Left ventricle myocardium inferior (tissue), 1 donor: Measurements from ENCODE around the gene CCDC136. TPM values are rescaled to one million over a fixed set of nuclear protein-coding genes. Genes with fewer than 3 reads are reported as not detected.

ENCODE experiments used
- DNase-seq: peaks from one replicate; pipeline ENCODE4 v3.0.0-alpha.2; 2020
- H3K27ac ChIP-seq: fragments of 200-600 bp; replicated peaks from 2 replicates; pipeline ENCODE4 v1.8.0; 2021
- H3K27me3 ChIP-seq: fragments of 200-600 bp; 2 replicates; pipeline ENCODE4 v1.8.0; 2021; ENCODE audit warnings: low read depth
- H3K36me3 ChIP-seq: fragments of 200-600 bp; 2 replicates; pipeline ENCODE4 v1.8.0; 2021
- H3K4me1 ChIP-seq: fragments of 200-600 bp; 2 replicates; pipeline ENCODE4 v1.8.0; 2021
- H3K4me3 ChIP-seq: fragments of 200-600 bp; 2 replicates; pipeline ENCODE4 v1.8.0; 2021; ENCODE audit warnings: mild to moderate bottlenecking, moderate library complexity
- H3K9me3 ChIP-seq: fragments of 200-600 bp; replicated peaks from 2 replicates; pipeline ENCODE4 v1.8.0; 2021
- intact Hi-C: fragments of 100-400 bp; cut with micrococcal nuclease; formaldehyde crosslinking; loops from one replicate; pipeline ENCODE4 v1.11.0; 2022
- total RNA-seq: library from RNA; stranded (reverse); fragmentation: NEBNext Ultra II Directional; extraction: Animal tissue kit (Norgen Biotek cat#: 25700); gene quantifications from one replicate; pipeline ENCODE4 v1.2.1, GENCODE V29; 2021
- TF ChIP-seq, protein P1 (sequence below): fragments of 200-600 bp; IDR thresholded peaks from 2 replicates; pipeline ENCODE4 v1.8.0; 2021; ENCODE audit warnings: antibody characterized with exemption, mild to moderate bottlenecking, borderline replicate concordance
- donor health status: DM: no; HTN: yes; CAD: no; lungs with severe emphysema.

CCDC136 gene
- total RNA-seq, 1 donor from 2014 or later = 8.2 TPM

DNA sequence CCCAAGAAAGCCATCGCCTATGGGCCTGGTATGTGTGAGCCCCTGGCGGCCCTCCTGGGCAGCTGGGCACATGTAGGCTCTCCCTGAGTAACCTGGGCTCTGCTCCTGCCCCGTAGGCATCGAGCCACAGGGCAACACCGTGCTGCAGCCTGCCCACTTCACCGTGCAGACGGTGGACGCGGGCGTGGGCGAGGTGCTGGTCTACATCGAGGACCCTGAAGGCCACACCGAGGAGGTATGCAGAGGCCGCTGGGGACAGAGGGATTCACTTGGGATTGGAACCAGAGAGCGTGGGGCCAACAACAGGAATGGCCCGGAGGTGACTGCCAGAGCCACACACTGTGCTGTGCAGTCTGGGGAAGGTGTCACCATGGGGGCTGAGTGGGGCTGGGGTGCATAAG is 45.8 kb downstream of the CCDC136 start:
- Histone ChIP-seq H3K27me3 (no peaks in the 10 kb centered on the region), H3K9me3 (no peaks in the 10 kb centered on the region), H3K36me3 (peaks cover 78% of the 10 kb centered on the region), H3K27ac (peak overlapping the region; percentile 96), H3K4me1 (peaks cover 84% of the 10 kb centered on the region), H3K4me3 (no peak overlapping the region)
- TF ChIP-seq, protein P1, sequence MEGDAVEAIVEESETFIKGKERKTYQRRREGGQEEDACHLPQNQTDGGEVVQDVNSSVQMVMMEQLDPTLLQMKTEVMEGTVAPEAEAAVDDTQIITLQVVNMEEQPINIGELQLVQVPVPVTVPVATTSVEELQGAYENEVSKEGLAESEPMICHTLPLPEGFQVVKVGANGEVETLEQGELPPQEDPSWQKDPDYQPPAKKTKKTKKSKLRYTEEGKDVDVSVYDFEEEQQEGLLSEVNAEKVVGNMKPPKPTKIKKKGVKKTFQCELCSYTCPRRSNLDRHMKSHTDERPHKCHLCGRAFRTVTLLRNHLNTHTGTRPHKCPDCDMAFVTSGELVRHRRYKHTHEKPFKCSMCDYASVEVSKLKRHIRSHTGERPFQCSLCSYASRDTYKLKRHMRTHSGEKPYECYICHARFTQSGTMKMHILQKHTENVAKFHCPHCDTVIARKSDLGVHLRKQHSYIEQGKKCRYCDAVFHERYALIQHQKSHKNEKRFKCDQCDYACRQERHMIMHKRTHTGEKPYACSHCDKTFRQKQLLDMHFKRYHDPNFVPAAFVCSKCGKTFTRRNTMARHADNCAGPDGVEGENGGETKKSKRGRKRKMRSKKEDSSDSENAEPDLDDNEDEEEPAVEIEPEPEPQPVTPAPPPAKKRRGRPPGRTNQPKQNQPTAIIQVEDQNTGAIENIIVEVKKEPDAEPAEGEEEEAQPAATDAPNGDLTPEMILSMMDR = no peak
- DNase-seq = no peak
- intact Hi-C loops = no loop called here

DNA sequence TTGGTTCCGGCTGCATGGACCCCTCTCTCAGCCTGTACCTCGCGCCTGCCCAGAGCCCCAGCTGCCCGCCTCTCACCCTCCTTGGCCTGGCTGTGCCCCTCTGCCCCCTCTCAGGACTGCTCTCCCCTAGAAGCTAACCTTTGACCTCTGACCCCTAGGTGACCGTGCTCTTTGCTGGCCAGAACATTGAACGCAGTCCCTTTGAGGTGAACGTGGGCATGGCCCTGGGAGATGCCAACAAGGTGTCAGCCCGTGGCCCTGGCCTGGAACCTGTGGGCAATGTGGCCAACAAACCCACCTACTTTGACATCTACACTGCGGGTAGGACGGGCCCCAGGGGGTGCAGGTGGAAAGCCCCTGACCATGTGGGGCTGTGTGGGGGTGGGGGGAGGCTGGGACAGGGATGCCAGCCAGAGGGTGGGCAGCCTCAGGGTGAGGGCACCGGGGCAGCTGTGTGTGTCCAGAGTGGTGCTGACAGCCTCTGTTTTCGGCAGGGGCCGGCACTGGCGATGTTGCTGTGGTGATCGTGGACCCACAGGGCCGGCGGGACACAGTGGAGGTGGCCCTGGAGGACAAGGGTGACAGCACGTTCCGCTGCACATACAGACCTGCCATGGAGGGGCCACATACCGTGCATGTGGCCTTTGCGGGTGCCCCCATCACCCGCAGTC is 46.5 kb downstream of the CCDC136 start:
- Histone ChIP-seq H3K36me3 (peaks cover 85% of the 10 kb centered on the region), H3K4me1 (peaks cover 77% of the 10 kb centered on the region), H3K27me3 (no peaks in the 10 kb centered on the region), H3K4me3 (no peak overlapping the region), H3K9me3 (no peaks in the 10 kb centered on the region), H3K27ac (peak overlapping the region; percentile 96)
- peak; percentile 15 for DNase-seq
- TF ChIP-seq, protein P1 = no peak
- intact Hi-C loops = no loop called here

DNA sequence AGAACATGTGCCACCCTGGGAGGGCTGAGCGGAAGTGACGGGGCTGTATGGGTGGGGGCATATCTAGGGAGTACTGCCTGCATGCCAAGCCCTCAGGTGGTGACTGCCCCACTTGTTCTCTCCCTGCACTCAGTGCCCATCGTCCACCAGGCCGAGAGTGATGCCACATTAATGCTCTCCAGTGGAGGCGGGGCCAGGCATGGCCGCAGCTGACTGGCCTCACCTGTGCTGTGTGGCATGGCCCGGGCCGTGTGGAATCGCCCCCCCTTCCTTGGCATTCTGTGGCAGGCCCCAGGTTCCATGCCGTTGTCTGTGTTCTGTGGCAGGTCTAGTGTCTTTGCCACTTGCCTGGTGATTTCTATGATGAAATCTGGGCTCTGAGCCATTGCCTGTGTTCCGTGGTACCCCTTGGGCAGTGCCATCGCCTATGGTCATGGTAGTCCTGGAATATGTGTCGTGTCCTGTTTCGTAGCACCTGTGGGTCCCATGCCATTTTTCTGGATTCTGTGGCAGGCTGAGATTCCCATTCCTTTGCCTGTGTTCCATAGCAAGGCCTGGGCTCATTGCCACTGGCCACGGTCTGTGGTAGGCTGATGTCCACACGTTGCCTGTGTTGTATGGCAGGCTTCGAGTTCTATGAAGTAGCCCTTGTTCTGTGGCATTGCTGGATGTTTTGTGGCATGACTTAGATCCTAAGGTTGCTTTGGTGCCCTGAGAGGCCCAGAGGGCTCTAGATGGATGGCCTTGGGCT is 47.4 kb downstream of the CCDC136 start:
- Histone ChIP-seq H3K4me1 (peaks cover 68% of the 10 kb centered on the region), H3K27ac (peak overlapping the region; percentile 96), H3K9me3 (no peaks in the 10 kb centered on the region), H3K27me3 (no peaks in the 10 kb centered on the region), H3K36me3 (peaks cover 94% of the 10 kb centered on the region), H3K4me3 (no peak overlapping the region)
- TF ChIP-seq, protein P1 = no peak
- peak; percentile 13 for DNase-seq
- intact Hi-C loops = no loop called here

DNA sequence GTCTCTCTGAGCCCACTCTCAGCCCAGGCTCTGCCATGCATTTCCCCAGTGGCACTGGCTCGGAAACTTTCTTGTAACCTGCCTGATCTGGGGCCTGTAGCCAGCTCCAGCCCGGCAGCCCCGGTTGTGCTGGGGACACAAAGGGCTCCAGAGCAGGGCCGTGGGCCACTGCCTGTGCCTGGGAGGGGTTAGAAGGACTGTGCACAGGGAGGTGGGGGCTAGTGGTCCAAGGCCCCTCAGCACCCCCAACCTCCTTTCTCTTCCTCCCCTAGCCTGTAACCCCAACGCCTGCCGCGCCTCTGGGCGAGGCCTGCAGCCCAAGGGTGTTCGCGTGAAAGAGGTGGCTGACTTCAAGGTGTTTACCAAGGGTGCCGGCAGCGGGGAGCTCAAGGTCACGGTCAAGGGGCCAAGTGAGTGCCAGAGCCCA is 48.0 kb downstream of the CCDC136 start:
- H3K4me1 ChIP-seq = peaks cover 62% of the 10 kb centered on the region
- H3K27me3 ChIP-seq = no peaks in the 10 kb centered on the region
- TF ChIP-seq, protein P1 = no peak
- intact Hi-C loops = no loop called here
- peaks cover 100% of the 10 kb centered on the region for H3K36me3 ChIP-seq
- no peaks in the 10 kb centered on the region for H3K9me3 ChIP-seq
- DNase-seq = no peak
- peak overlapping the region; percentile 96 for H3K27ac ChIP-seq
- no peak overlapping the region for H3K4me3 ChIP-seq

DNA sequence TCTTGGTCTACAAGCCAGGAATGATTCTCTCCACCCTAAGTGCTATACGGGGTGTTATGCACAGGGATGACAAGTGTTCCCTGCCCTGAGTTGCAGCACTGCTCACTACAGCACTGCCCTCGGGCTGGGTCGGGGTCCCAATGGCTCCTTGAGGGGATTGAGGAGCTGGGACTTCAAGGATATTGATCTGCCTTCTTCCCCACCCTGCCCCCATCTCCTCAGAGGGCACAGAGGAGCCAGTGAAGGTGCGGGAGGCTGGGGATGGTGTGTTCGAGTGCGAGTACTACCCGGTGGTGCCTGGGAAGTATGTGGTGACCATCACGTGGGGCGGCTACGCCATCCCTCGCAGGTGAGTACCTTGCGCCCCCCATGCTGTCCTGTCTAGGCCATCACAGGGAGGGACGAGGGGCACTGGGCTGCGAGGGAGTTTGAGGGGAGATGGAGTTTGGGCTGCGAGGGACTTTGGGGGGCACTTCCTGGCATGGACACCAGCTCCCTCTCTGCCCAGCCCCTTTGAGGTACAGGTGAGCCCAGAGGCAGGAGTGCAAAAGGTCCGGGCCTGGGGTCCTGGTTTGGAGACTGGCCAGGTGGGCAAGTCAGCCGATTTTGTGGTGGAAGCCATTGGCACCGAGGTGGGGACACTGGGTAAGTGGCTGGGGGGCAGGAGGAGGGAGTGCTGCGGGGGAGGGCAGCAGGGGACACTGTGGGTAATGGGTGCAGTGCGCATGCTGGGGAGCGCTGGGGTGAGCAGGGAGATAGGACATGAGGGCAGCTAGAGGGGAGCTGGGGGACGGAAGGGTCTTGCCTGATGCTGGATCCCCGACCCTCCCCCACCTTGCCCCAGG is 48.8 kb downstream of the CCDC136 start:
- peaks cover 100% of the 10 kb centered on the region for H3K36me3 ChIP-seq
- peak overlapping the region; percentile 96 for H3K27ac ChIP-seq
- DNase-seq = peak; percentile 15
- no peaks in the 10 kb centered on the region for H3K27me3 ChIP-seq
- intact Hi-C loops = no loop called here
- peaks cover 54% of the 10 kb centered on the region for H3K4me1 ChIP-seq
- H3K9me3 ChIP-seq = no peaks in the 10 kb centered on the region
- TF ChIP-seq, protein P1 = no peak
- H3K4me3 ChIP-seq = no peak overlapping the region
